ENCODE results near the gene ICOS. TPM values are rescaled to one million over a fixed set of nuclear protein-coding genes. Genes with fewer than 3 reads are reported as not detected.

The ICOS gene
- total RNA-seq, 1 experiment from 2014 or later, result not detected

DNA sequence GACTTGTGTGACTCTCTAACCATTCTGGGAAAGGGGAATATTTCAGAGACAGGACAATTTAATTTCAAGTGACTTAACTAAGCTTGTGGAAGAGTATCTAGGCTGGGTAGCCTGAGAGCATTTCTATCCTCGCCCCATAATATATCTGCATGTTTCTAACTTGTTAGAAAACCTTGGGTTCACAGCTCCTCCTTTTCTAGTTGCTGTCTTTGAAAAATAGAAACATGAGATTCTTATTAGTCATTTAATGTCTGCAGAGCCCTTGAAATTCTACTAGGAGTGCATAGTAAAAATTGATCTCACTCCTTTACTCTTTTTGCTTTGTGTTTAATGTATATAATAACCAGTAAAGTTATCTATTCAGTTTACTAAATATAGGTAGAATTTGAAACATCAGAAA, 46.6 kb upstream of the ICOS start:
- Histone ChIP-seq H2AFZ (ENCODE audit: low read length) (no peak overlapping the region), H3K4me1 (ENCODE audit: insufficient read depth, low read length) (no peaks in the 10 kb centered on the region), H2BK120ac (ENCODE audit: low read depth, low read length, poor library complexity, severe bottlenecking) (no peak overlapping the region), H4K20me1 (ENCODE audit: control insufficient read depth, insufficient read depth, insufficient read length) (no peaks in the 10 kb centered on the region), H3K23me2 (ENCODE audit: insufficient read length, low read depth, low read length, poor library complexity, severe bottlenecking) (no peaks in the 10 kb centered on the region), H3K27me3 (ENCODE audit: insufficient read depth, low read length) (no peaks in the 10 kb centered on the region), H2BK5ac (ENCODE audit: insufficient read length, low read length) (no peak overlapping the region), H2BK15ac (ENCODE audit: low read depth, low read length) (no peak overlapping the region), H2BK12ac (ENCODE audit: insufficient read length, low read depth, low read length) (no peak overlapping the region), H4K8ac (replicated peaks; ENCODE audit: insufficient read length, low read depth, low read length) (no peak overlapping the region), H3K18ac (ENCODE audit: insufficient read length, low read depth, low read length) (no peak overlapping the region), H3K56ac (ENCODE audit: insufficient read length, low read depth, low read length) (no peak overlapping the region), H2BK20ac (ENCODE audit: low read depth, low read length, poor library complexity, severe bottlenecking) (no peak overlapping the region), H4K5ac (ENCODE audit: insufficient read length, low read depth, low read length) (no peak overlapping the region), H3K23ac (ENCODE audit: insufficient read length, low read depth, low read length) (no peak overlapping the region), H3K4ac (ENCODE audit: low read depth, low read length) (no peak overlapping the region), H3K14ac (ENCODE audit: insufficient read depth, low read length) (no peak overlapping the region), H3K9ac (ENCODE audit: extremely low read depth, insufficient read length, low read length) (no peak overlapping the region), H3K4me2 (ENCODE audit: insufficient read depth, insufficient read length, low read length) (no peak overlapping the region), H2AK5ac (ENCODE audit: insufficient read length, low read length) (no peak overlapping the region), H3K79me2 (ENCODE audit: insufficient read depth, low read length) (no peaks in the 10 kb centered on the region), H3K79me1 (ENCODE audit: insufficient read depth, low read depth, low read length, poor library complexity, severe bottlenecking) (no peaks in the 10 kb centered on the region), H3T11ph (ENCODE audit: low read length) (no peak overlapping the region), H3K9me3 (ENCODE audit: control insufficient read depth, low read depth, low read length) (no peaks in the 10 kb centered on the region), H3K27ac (ENCODE audit: insufficient read length, low read depth, low read length) (no peak overlapping the region), H4K91ac (ENCODE audit: insufficient read length, low read depth, low read length) (no peak overlapping the region)
- Mint-ChIP-seq H3K27ac (no peak overlapping the region), H3K9me3 (peaks cover 0 to 2% of the 10 kb centered on the region in 2 experiments; a peak in 1 of 5 replicates), H3K27me3 (ENCODE audit: low read depth) (no peaks in the 10 kb centered on the region), H3K4me1 (peaks cover 3 to 5% of the 10 kb centered on the region in 2 experiments), H3K36me3 (ENCODE audit: insufficient read depth in 1 of 3, low read depth in 3 of 3) (no peaks in the 10 kb centered on the region), H3K4me3 (no peak overlapping the region)
- DNase-seq, result no peak
- WGBS (ENCODE audit: extremely low coverage, insufficient read length, low lambda C conversion rate), result no CpG with 5 or more reads among the region's 1 CpG
- TF ChIP-seq, protein P1, sequence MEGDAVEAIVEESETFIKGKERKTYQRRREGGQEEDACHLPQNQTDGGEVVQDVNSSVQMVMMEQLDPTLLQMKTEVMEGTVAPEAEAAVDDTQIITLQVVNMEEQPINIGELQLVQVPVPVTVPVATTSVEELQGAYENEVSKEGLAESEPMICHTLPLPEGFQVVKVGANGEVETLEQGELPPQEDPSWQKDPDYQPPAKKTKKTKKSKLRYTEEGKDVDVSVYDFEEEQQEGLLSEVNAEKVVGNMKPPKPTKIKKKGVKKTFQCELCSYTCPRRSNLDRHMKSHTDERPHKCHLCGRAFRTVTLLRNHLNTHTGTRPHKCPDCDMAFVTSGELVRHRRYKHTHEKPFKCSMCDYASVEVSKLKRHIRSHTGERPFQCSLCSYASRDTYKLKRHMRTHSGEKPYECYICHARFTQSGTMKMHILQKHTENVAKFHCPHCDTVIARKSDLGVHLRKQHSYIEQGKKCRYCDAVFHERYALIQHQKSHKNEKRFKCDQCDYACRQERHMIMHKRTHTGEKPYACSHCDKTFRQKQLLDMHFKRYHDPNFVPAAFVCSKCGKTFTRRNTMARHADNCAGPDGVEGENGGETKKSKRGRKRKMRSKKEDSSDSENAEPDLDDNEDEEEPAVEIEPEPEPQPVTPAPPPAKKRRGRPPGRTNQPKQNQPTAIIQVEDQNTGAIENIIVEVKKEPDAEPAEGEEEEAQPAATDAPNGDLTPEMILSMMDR (conservative IDR thresholded peaks at IDR 0.05), result no peak
